Smooth muscle cell (in vitro differentiated cells): ENCODE data around the gene ANKRD60. TPM values are rescaled to one million over a fixed set of nuclear protein-coding genes. Genes with fewer than 3 reads are reported as not detected.

Experiments used
- DNase-seq: peaks from one replicate; lab custom pipeline; 2025; ENCODE audit not compliant: unreplicated experiment; lab: John Stamatoyannopoulos, UW
- H2AFZ ChIP-seq: fragments of 200-600 bp; sonication (generic); 2 replicates; pipeline ENCODE4 v1.6.0; 2016; ENCODE audit warnings: antibody characterized with exemption, low read depth, mild to moderate bottlenecking
- H3F3A ChIP-seq: fragments of 200-600 bp; sonication (generic); 2 replicates; pipeline ENCODE4 v1.6.0; 2017; ENCODE audit warnings: antibody characterized with exemption, low read depth
- H3K27ac ChIP-seq: fragments of 200-600 bp; sonication (generic); 2 replicates; pipeline ENCODE4 v1.5.1; 2016; ENCODE audit warnings: low read depth, mild to moderate bottlenecking
- H3K27me3 ChIP-seq: fragments of 200-600 bp; sonication (generic); 2 replicates; pipeline ENCODE4 v1.6.1; 2016; ENCODE audit warnings: low read depth, mild to moderate bottlenecking
- H3K36me3 ChIP-seq: fragments of 200-600 bp; sonication (generic); 2 replicates; pipeline ENCODE4 v1.5.1; 2016; ENCODE audit warnings: low read depth
- H3K4me1 ChIP-seq: fragments of 200-600 bp; sonication (generic); 2 replicates; pipeline ENCODE4 v1.5.1; 2016; ENCODE audit warnings: low read depth
- H3K4me2 ChIP-seq: fragments of 200-600 bp; sonication (generic); 2 replicates; pipeline ENCODE4 v1.6.0; 2016; ENCODE audit warnings: mild to moderate bottlenecking
- H3K4me3 ChIP-seq: fragments of 200-600 bp; sonication (generic); 2 replicates; pipeline ENCODE4 v1.5.1; 2016; ENCODE audit warnings: mild to moderate bottlenecking
- H3K79me2 ChIP-seq: fragments of 200-600 bp; sonication (generic); 2 replicates; pipeline ENCODE4 v1.6.0; 2016; ENCODE audit warnings: low read depth, mild to moderate bottlenecking
- H3K9ac ChIP-seq: fragments of 200-600 bp; sonication (generic); 2 replicates; pipeline ENCODE4 v1.6.0; 2016; ENCODE audit warnings: low read depth
- H3K9me3 ChIP-seq: fragments of 200-600 bp; sonication (generic); replicated peaks from 2 replicates; pipeline ENCODE4 v1.5.1; 2016; ENCODE audit warnings: low read depth
- H4K20me1 ChIP-seq: fragments of 200-600 bp; sonication (generic); 2 replicates; pipeline ENCODE4 v1.6.0; 2016; ENCODE audit warnings: low read depth
- WGBS: methylation state at CpG from one replicate; pipeline ENCODE4 v1.1.7; 2016; ENCODE audit warnings: low lambda C conversion rate; 5-methylcytosine and 5-hydroxymethylcytosine counted together
- polyA plus RNA-seq: library from polyadenylated mRNA; unstranded; fragments of >200 nt; fragmentation: Nextera tagmentation; extraction: Ambion mirVana; gene quantifications from 2 replicates; pipeline ENCODE4 v1.2.1, GENCODE V29; 2016
- total RNA-seq: library from RNA; depleted of rRNA; stranded (reverse); fragments of >200 nt; gene quantifications from 2 replicates; pipeline ENCODE4 v1.2.3, GENCODE V29; 2014
- TF ChIP-seq, protein P1 (sequence below): fragments of 200-600 bp; sonication (generic); IDR thresholded peaks from 2 replicates; pipeline ENCODE4 v1.5.1; 2017; ENCODE audit warnings: borderline replicate concordance, mild to moderate bottlenecking, antibody characterized with exemption; ENCODE audit not compliant: insufficient read depth, poor library complexity, severe bottlenecking

Gene ANKRD60
- total and polyA plus RNA-seq, 2 experiments from 2014 or later = not detected

GRCh38 chr20:58243653-58244410 lies 15.4 kb upstream of the ANKRD60 start:
- Histone ChIP-seq H3K4me1 (no peaks in the 10 kb centered on the region), H3K4me3 (no peak overlapping the region), H3F3A (no peaks in the 10 kb centered on the region), H3K79me2 (no peaks in the 10 kb centered on the region), H3K27ac (no peak overlapping the region), H3K9ac (no peak overlapping the region), H3K9me3 (no peaks in the 10 kb centered on the region), H3K27me3 (no peaks in the 10 kb centered on the region), H2AFZ (no peak overlapping the region), H3K4me2 (no peak overlapping the region), H4K20me1 (no peaks in the 10 kb centered on the region), H3K36me3 (peaks cover 5% of the 10 kb centered on the region)
- TF ChIP-seq, protein P1, sequence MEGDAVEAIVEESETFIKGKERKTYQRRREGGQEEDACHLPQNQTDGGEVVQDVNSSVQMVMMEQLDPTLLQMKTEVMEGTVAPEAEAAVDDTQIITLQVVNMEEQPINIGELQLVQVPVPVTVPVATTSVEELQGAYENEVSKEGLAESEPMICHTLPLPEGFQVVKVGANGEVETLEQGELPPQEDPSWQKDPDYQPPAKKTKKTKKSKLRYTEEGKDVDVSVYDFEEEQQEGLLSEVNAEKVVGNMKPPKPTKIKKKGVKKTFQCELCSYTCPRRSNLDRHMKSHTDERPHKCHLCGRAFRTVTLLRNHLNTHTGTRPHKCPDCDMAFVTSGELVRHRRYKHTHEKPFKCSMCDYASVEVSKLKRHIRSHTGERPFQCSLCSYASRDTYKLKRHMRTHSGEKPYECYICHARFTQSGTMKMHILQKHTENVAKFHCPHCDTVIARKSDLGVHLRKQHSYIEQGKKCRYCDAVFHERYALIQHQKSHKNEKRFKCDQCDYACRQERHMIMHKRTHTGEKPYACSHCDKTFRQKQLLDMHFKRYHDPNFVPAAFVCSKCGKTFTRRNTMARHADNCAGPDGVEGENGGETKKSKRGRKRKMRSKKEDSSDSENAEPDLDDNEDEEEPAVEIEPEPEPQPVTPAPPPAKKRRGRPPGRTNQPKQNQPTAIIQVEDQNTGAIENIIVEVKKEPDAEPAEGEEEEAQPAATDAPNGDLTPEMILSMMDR = no peak
- WGBS = 91% methylated on average over 9 of the region's 9 CpGs
- no peak for DNase-seq

DNA sequence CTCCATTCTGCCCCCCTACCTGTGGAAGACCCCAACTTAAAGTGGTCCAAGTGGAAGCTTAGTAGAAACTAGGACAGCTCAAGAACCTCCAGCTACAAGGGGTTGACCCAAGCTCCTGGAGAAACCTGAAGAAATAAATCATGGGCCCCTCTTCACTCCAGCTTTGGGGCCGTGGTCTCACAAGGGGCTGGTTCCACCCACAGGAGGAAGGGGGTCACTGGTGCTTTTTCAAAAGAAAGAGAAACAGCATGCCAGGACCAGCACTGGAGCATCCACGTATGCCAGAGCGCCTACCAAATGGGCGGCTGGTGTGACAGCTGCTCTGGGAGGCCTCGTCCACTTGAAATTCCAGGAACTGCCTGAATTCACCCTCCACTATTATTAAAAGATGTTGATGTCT lies 14.4 kb upstream of the ANKRD60 start:
- peaks cover 5% of the 10 kb centered on the region for H3K36me3 ChIP-seq
- TF ChIP-seq, protein P1 = no peak
- H3K9ac ChIP-seq = no peak overlapping the region

GRCh38 chr20:58241766-58242465 lies 13.5 kb upstream of the ANKRD60 start:
- no peaks in the 10 kb centered on the region for H4K20me1 ChIP-seq
- no peaks in the 10 kb centered on the region for H3K9me3 ChIP-seq
- no peak overlapping the region for H2AFZ ChIP-seq
- peaks cover 6% of the 10 kb centered on the region for H3F3A ChIP-seq
- no peaks in the 10 kb centered on the region for H3K4me1 ChIP-seq
- no peak overlapping the region for H3K9ac ChIP-seq
- no peak overlapping the region for H3K4me2 ChIP-seq
- peaks cover 5% of the 10 kb centered on the region for H3K36me3 ChIP-seq
- no peaks in the 10 kb centered on the region for H3K79me2 ChIP-seq
- TF ChIP-seq, protein P1 = no peak
- no peak overlapping the region for H3K27ac ChIP-seq
- no peak for DNase-seq
- no peaks in the 10 kb centered on the region for H3K27me3 ChIP-seq
- H3K4me3 ChIP-seq = no peak overlapping the region
- 79% methylated on average over 6 of the region's 6 CpGs for WGBS

More for the DNA sequence above, 14.4 kb upstream of the ANKRD60 start:
- Histone ChIP-seq H3K4me1 (no peaks in the 10 kb centered on the region), H3K9me3 (no peaks in the 10 kb centered on the region), H3F3A (peaks cover 1% of the 10 kb centered on the region), H3K27ac (no peak overlapping the region), H3K4me3 (no peak overlapping the region), H3K4me2 (no peak overlapping the region), H3K27me3 (no peaks in the 10 kb centered on the region), H4K20me1 (no peaks in the 10 kb centered on the region), H3K79me2 (no peaks in the 10 kb centered on the region), H2AFZ (no peak overlapping the region)
- DNase-seq = no peak
- 95% methylated on average over 5 of the region's 5 CpGs for WGBS
